Stimulated activated CD8-positive, alpha-beta memory T cell treated with anti-CD3 and anti-CD28 coated beads, Interleukin-4, amount 100 ng/mL, for 4 hours (primary cell): ENCODE results near the gene SCAPER.
"Not testable (repeated sequence)": the region's sequence is repeated elsewhere in the genome, so short reads cannot be mapped to it uniquely, and the experiment has no call there.

Experiments used
- DNase-seq, 2 donors: peaks; one replicate each; pipeline ENCODE4 v3.0.0-alpha.2; 2020; ENCODE audit warnings: low read depth in 2 of 2, low spot score in 1 of 2

The SCAPER gene

GRCh38 chr15:76502185-76502584, 403.0 kb downstream of the SCAPER start:
- DNase-seq = not testable (repeated sequence)

GRCh38 chr15:76501726-76502125, 403.4 kb downstream of the SCAPER start:
- no peak for DNase-seq

DNA sequence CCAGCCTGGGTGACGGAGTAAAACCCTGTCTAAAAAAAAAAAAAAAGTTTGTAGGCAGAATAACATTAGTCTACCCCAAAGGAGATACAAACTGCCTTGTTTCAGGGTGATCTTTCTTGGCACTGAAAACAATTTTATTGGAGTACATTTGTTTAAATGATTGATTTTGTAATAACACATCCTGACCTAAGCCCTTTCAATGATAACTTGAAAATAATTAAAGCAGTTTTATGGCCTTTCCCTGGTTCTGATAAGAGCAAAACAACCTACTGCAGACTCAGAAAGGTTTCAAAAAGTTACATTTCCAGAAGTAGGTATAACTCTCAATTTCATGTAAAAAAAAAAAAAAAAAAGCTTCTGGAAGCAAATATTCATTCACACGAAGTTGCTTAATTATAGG, 404.1 kb downstream of the SCAPER start:
- DNase-seq = no peak

GRCh38 chr15:76495487-76495886, 409.7 kb downstream of the SCAPER start:
- DNase-seq = no peak

- DNase-seq = no peak
Observed at GRCh38 chr15:76492538-76492937, 412.6 kb downstream of the SCAPER start.

GRCh38 chr15:76483752-76484151, 421.4 kb downstream of the SCAPER start:
- DNase-seq = no peak

- no peak for DNase-seq
Observed at GRCh38 chr15:76483018-76483417, 422.1 kb downstream of the SCAPER start.

GRCh38 chr15:76480267-76480666, 424.9 kb downstream of the SCAPER start:
- DNase-seq = no peak

GRCh38 chr15:76470691-76471090, 434.4 kb downstream of the SCAPER start:
- DNase-seq = no peak

DNA sequence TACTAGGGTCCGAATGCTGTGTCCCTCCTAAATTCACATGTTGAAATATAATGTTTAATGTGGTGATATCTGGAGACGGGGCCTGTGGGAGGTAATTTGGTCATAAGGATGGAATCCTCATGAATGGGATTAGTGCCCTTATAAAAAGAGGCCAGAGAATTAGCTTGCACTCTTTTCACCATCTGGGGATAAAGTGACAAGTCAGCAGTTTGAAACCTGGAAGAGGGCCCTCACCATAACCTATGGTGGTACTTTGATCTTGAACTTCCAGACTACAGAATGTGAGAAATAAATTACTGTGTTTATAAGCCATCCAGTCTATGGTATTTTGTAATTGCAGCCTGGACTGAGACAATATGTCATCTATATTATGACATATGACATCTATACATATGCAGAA, 436.4 kb downstream of the SCAPER start:
- no peak for DNase-seq

- DNase-seq = no peak
Observed at GRCh38 chr15:76467136-76467535, 438.0 kb downstream of the SCAPER start.

DNA sequence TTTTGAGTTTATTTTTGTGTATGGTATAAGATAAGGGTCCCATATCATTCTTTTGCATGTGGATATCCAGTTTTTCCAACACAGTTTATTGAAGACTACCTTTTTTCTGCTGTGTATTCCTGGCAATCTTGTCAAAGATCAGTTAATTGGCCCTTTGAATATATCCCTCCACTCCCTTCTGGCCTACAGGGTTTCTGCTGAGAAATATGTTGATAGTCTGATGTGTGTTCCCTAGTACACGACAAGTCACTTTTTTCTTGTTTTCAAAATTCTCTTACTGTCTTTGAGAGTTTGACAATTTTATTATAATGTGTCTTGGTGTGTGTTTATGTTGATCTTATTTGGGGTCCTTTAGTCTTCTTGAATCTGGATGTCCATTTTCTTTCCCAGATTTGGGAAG, 439.4 kb downstream of the SCAPER start:
- no peak for DNase-seq

DNA sequence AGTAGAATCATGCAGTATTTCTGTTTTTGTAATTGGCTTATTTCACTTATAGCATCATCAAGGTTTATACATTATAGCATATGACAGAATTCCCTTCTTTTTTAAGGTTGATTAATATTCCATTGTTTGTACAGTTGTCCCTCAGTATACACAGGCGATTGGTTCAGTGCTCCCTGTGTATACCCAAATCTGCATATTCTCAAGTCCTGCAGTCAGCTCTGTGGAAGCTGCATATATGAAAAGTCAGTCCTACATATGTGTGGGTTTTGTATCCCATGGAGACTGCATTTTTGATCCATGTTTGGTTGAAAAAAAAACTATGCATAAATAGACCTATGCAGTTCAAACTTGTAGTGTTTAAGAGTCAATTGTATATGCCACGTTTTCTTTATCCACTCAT, 440.9 kb downstream of the SCAPER start:
- DNase-seq = no peak

DNA sequence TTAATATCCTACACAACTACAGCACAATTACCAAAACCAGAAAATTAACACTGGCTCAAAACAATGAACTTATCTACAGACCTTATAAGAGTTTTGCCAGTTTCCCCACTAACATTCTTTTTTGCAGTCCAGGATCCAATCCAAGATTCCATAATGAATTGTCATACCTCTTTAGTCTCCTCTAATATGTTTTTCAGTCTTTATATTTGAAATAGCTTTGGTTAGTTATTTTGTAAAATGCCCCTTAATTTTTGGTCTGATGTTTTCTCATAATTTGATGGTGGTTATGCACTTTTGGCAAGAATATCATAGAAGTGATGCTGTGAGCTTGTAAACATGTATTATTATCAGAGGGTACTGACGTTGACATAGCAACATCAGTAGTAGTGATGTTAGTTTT, 444.3 kb downstream of the SCAPER start:
- DNase-seq = no peak

DNA sequence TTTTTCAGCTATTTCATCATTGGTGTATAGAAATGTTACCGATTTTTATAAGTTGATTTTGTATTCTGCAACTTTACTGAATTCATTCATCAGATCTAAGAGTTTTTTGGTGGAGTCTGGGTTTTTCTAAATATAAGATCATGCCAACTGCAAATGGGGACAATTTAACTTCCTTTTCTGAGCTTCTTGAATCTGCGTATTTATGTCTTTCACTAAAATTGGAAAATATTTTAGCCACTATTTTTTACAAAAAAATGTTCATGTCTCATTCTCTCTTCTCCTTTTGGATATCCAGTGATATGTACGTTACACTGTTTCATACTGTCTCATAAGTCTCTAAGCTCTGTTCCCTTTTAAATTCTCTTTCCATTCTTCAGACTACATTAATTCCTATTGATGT, 444.8 kb downstream of the SCAPER start:
- DNase-seq = no peak

DNA sequence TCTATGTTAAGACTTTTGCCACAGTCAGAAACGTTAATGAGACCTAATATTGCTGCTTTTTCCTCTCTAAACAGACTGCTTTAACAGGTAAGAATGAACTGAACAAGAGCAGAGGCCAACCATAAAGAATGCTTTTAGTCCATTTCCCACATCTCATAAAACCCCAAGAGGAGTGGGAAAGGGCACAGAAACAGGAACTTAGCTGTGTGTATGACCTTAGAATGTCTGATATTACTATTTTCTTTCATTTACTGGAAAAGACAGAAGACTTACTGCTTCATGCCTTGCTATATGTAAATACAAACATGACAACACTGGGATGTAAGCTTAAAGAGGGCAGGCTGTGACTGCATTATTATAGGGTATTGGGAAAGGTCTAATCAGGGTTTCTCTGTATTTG, 453.6 kb downstream of the SCAPER start:
- DNase-seq = no peak

GRCh38 chr15:76449455-76449854, 455.7 kb downstream of the SCAPER start:
- no peak for DNase-seq

DNA sequence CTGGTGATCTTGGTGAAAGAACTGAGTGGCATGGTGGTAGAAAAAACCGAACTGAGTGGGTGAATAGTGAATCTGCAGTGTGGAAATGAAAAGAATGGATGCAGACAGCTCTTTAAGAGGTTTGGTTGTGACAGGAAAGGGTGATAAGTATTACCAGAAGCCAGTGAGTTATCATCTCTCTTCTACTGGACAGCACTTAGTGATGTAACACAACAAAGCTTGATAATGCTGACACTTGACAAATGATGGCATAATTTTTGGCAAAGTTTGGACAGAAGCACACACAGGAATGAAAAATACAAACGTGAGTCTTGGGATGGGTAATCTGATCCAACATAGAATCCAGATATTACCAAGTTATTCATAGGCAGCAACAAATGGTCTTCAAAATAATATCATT, 456.4 kb downstream of the SCAPER start:
- no peak for DNase-seq

DNA sequence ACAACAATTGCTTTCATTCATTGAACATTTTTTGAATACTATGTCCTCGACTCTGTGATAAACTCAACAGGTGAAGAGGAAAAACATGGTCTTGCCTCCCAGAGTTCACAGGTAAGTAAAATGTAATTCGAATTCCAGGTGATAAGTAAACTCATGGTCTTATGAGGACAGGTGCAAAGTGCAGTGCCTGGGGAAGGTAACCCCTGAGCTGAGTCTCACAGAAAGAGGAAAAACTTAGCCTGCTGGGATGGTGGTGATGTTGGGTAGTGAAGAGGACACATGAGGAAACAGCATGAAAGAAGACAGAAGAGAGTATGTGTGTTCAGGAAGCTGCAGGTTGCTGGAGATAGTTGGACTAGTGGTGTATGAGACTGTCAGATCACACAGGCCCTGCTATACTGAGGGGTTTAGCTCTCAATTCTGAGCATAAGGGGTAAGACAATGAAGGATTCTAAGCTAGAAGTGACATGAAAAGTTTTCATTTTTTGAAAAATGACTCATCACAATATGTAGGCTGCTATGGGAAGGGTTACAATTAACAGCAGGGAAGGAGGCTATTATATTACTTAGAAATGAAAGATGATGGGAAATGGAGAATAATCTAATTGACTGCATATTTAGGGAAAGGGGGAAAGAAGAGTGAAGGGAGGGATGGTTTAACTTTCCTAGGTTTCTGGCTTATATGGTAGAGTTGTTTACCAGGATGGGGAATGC, 457.3 kb downstream of the SCAPER start:
- DNase-seq = no peak

DNA sequence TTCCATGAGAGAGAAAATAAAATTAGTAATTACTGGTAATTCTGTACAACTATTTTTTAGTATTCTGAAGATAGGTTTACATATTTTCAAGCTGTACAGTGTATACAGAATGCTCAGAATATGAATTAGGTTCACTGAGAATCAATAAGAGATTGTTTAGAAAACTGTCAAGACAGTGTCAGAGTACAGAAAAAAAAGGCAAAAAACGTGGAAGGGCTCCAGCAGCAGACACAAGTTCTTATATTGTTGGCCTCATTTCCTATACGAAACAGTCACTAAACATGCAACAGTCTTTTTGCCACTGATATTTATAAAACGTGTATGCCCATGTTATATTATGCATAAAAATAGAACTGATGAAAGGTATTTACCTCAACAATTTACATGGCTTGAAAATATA, 464.7 kb downstream of the SCAPER start:
- DNase-seq = no peak

DNA sequence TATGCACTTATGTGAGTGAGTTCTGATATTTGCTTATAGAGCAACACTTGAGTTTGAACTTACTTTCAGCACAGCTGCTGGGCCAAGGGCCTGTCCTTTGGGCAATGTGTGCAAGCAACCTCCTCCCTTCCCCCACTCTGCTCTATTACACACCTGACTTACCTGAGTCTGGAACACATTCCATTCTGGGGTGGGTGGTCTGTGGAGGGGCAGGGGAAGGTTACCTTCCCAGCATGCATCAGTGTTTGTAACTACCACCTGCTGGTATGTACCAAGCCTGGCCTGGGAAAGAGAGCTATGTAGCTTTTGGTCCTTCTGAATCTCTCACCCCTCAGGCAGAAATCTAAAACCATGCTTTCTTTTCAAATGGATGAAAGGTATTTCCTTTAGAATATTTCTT, 465.6 kb downstream of the SCAPER start:
- DNase-seq = no peak

DNA sequence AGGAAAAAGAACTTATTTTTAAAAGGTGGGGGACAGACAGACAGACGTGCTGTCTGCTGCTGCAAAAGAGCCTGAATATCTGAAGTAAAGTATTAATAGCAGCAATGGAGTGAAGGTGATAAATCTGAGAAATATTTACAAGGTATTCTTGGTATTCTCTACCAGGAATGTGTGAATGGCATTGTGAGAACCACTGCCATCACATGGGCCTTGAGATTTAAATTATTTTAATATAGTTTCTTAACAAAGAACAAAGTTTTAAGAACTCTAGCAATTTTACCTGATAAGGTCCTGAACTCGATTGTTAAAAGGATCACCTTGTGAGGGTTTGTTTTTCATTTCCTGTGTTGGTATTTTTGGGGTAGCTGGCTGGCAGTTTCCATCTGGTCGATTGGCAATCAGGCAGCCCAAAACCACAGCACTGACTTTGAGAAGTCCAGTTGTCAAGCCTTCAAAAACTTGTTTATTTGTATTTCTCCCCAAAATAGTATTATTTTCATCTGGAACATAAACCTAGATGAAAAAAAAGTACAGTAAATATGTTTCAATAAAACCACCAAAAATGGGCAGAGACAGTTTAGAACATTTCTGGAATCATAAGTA, 471.2 kb downstream of the SCAPER start:
- no peak for DNase-seq

GRCh38 chr15:76433036-76433435, 472.1 kb downstream of the SCAPER start:
- not testable (repeated sequence) for DNase-seq
